Right lobe of liver (tissue), 6 donors: ENCODE data around the gene DLL4. TPM values are rescaled to one million over a fixed set of nuclear protein-coding genes. Genes with fewer than 3 reads are reported as not detected.

Experiments
- ATAC-seq, 4 donors: fragments of 200-7000 bp; cut with Tn5 transposase; one replicate each; pipeline ENCODE4 v1.9.1; 2020; ENCODE audit warnings: mild to moderate bottlenecking in 4 of 4, moderate library complexity in 4 of 4
- DNase-seq, 3 donors: peaks; one replicate each; pipeline ENCODE4 v3.0.0-alpha.2; 2020
- H3K27ac ChIP-seq, 3 donors: fragments of 200-600 bp; one replicate each; pipeline ENCODE4 v1.8.0; 2022
- H3K27me3 ChIP-seq, 2 donors: fragments of 200-600 bp; one replicate each; pipeline ENCODE4 v1.8.0; 2022
- H3K36me3 ChIP-seq, 4 donors: fragments of 200-600 bp; sonication (generic) in 1 of 4; one replicate each; pipeline versions ENCODE4 v1.5.1 to v1.8.0; 2017 to 2022; ENCODE audit warnings: control low read depth in 1 of 4
- H3K4me1 ChIP-seq, 4 donors: fragments of 200-600 bp; sonication (generic) in 1 of 4; one replicate each; pipeline versions ENCODE4 v1.5.1 to v1.8.0; 2017 to 2022; ENCODE audit warnings: control low read depth in 1 of 4
- H3K4me3 ChIP-seq, 3 donors: fragments of 200-600 bp; one replicate each; pipeline ENCODE4 v1.8.0; 2022
- H3K9me3 ChIP-seq, 4 donors: fragments of 200-600 bp; sonication (generic) in 1 of 4; one replicate each; pipeline versions ENCODE4 v1.5.1 to v1.8.0; 2017 to 2022; ENCODE audit warnings: control low read depth in 1 of 4
- CTCF ChIP-seq, 4 donors: fragments of 200-600 bp in 3 of 4; fragments of 450-650 bp in 1 of 4; IDR thresholded peaks; one replicate each; pipeline versions ENCODE4 v1.5.1 to v1.8.0; 2016 to 2022; ENCODE audit warnings: antibody characterized with exemption in 4 of 4, mild to moderate bottlenecking in 2 of 4
- POLR2A ChIP-seq: fragments of 450-650 bp; IDR thresholded peaks from one replicate; pipeline ENCODE4 v1.6.1; 2017; ENCODE audit warnings: antibody characterized with exemption, mild to moderate bottlenecking
- WGBS: methylation state at CpG from one replicate; pipeline ENCODE4 v1.1.6; 2018; ENCODE audit warnings: low coverage, low lambda C conversion rate; ENCODE audit not compliant: insufficient coverage; ENCODE audit errors: missing lambda C conversion rate; 5-methylcytosine and 5-hydroxymethylcytosine counted together
- intact Hi-C, 2 donors: fragments of 100-400 bp; cut with DNase I; formaldehyde crosslinking; loops; one replicate each; pipeline versions ENCODE4 v1.11.2 to v1.14.1; 2022
- total RNA-seq, 6 experiments: library from RNA; depleted of rRNA in 2 of 6; stranded (reverse); fragments of >200 nt in 2 of 6; fragmentation: NEBNext Ultra II Directional in 3 of 6; extraction: Animal tissue kit (Norgen Biotek cat#: 25700) in 3 of 6; gene quantifications; one replicate each; pipeline versions ENCODE4 v1.1.0 to v1.2.4, GENCODE V29; 2016 to 2023
- donor health status: DM: no; HTN: yes; CAD: no.
- donor health status: DM: no; HTN: no; CAD: no.
- donor health status: DM: no; HTN: no; CAD: no.
- donor health status: DM: no; HTN: yes; CAD: no.
- donor health status: DM: no; HTN: yes; CAD: no.

Gene DLL4
- total RNA-seq, 6 experiments from 2014 or later, result 2.9 to 8.7 (median 4.2) TPM

DNA sequence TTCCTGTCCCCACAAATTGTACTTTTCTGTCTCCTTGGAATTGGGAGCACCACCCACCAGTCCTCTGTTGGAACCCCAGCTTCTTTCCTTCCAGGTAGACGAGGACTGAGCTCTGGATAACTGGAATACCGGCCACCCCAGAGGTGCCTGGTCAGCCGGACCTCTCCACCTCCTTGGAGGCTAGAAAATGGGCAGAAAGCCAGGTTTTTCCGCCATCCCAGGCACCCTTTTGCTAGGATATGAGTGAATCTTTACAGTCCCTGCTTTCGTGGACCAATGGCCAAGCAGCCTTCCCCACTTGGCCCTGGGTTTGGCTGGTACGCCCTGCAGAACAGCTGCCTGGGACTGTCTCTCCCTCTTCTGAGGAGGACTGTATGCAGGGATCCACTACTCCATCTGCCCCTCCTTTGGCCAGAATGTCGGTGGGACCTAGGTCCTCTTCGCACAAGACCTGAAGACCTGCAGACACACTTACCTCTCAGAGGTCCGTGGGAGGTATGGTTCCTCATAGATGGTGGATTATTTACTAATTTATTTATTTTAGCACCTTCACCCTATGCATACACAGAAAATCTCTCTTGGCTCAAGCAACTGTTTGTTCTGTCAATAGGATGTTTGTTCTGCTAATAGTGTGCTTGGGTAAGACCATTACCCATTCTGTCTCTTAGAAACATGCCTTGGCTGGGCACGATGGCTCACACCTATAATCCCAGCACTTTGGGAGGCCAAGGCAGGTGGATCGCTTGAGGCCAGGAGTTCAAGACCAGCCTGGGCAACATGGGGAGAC lies 15.6 kb downstream of the DLL4 start:
- 54% methylated on average over 7 of the region's 11 CpGs for WGBS
- no peak overlapping the region for H3K4me3 ChIP-seq
- ATAC-seq (peak in 2 of 4 donors; percentile 1 to 49), DNase-seq (no peak)
- peaks cover 0 to 29% (median 9%) of the 10 kb centered on the region in 4 donors for H3K4me1 ChIP-seq
- TF ChIP-seq CTCF (IDR thresholded peaks at IDR 0.05), result no peak
- H3K27ac ChIP-seq, result no peak overlapping the region
- intact Hi-C loops, result no loop called here
- no peaks in the 10 kb centered on the region for H3K36me3 ChIP-seq
- H3K9me3 ChIP-seq, result no peaks in the 10 kb centered on the region
- no peaks in the 10 kb centered on the region for H3K27me3 ChIP-seq

GRCh38 chr15:40948706-40949473 lies 19.8 kb downstream of the DLL4 start:
- Histone ChIP-seq H3K27me3 (no peaks in the 10 kb centered on the region), H3K4me3 (no peak overlapping the region), H3K4me1 (peaks cover 0 to 31% (median 9%) of the 10 kb centered on the region in 4 donors), H3K36me3 (no peaks in the 10 kb centered on the region), H3K9me3 (no peaks in the 10 kb centered on the region), H3K27ac (peak overlapping the region; percentile 51 to 89 (median 86))
- no peak for ATAC-seq
- DNase-seq, result no peak
- intact Hi-C loops, result no loop called here
- no peak for TF ChIP-seq POLR2A
- TF ChIP-seq CTCF (IDR thresholded peaks at IDR 0.05), result no peak
- WGBS, result 72% methylated on average over 18 of the region's 21 CpGs

- ATAC-seq, result peak; percentile 68 to 79 (median 74)
- DNase-seq, result peak in 1 of 3 donors; percentile 83
- Histone ChIP-seq H3K27ac (peak overlapping the region; percentile 51 to 89 (median 86)), H3K27me3 (no peaks in the 10 kb centered on the region), H3K4me3 (no peak overlapping the region), H3K4me1 (peaks cover 0 to 29% (median 9%) of the 10 kb centered on the region in 4 donors), H3K36me3 (no peaks in the 10 kb centered on the region), H3K9me3 (no peaks in the 10 kb centered on the region)
- TF ChIP-seq CTCF (IDR thresholded peaks at IDR 0.05) (no peak), POLR2A (no peak)
- WGBS, result 23% methylated on average over 7 of the region's 7 CpGs
- intact Hi-C loops, result no loop called here
These were observed 20.6 kb downstream of the DLL4 start for GRCh38 chr15:40949756-40950207.

DNA sequence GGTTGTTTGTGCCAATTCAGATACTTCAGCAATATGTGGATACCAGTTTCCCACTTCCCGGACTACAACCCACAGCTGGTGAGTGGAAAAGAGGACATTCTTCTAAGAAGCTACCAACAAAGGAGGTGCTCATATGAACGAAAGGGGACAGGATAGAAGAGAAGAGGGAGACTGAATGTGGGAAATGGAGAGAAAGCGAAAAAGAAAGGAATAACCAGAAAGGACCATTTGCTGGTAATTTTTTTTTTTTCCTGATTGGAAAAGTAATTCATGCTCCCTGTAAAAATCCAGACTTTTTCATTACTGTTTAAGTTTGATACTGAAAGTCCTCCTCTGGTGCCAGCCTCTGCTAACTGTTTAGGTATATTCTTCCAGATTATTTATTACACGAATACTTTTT lies 22.6 kb downstream of the DLL4 start:
- WGBS, result 75% methylated on average over 4 of the region's 4 CpGs
- Histone ChIP-seq H3K27ac (peak overlapping the region in 1 of 3 donors; percentile 80), H3K36me3 (no peaks in the 10 kb centered on the region), H3K4me1 (peaks cover 0 to 22% (median 7%) of the 10 kb centered on the region in 4 donors), H3K4me3 (no peak overlapping the region), H3K27me3 (no peaks in the 10 kb centered on the region), H3K9me3 (no peaks in the 10 kb centered on the region)
- DNase-seq (no peak), ATAC-seq (no peak)
- TF ChIP-seq CTCF (IDR thresholded peaks at IDR 0.05) (no peak), POLR2A (no peak)
- intact Hi-C loops, result no loop called here
